Measurements from ENCODE around the gene LRCOL1.

Gene LRCOL1

GRCh38 chr12:132658149-132658894 lies 47.9 kb upstream of the LRCOL1 start:
- H3K79me2 ChIP-seq (ENCODE audit: insufficient read depth, low read length): peaks cover 13% of the 10 kb centered on the region; the same call in 1 of the 2 replicates
- DNase-seq: no peak
- no peak overlapping the region for H3K4me2 ChIP-seq (ENCODE audit: insufficient read depth, low read length)
- ATAC-seq (ENCODE audit: insufficient read depth, low read depth): no peak
- H3K27ac ChIP-seq (ENCODE audit: low read length): no peak overlapping the region
- no peak for TF ChIP-seq CTCF (IDR thresholded peaks at IDR 0.05; ENCODE audit: borderline replicate concordance, extremely low read depth, low read length, poor library complexity, severe bottlenecking)
- no peak for TF ChIP-seq EZH2 (IDR thresholded peaks at IDR 0.05; ENCODE audit: borderline replicate concordance, low read depth, low read length, severe bottlenecking)
- no peaks in the 10 kb centered on the region for H3K9me3 ChIP-seq (ENCODE audit: insufficient read depth, low read length, severe bottlenecking)
- H3K4me3 ChIP-seq (ENCODE audit: low read depth in 1 of 2, low read length in 2 of 2): no peak overlapping the region
- H2AFZ ChIP-seq (ENCODE audit: low read depth, low read length): no peak overlapping the region
- no peak overlapping the region for H3K9ac ChIP-seq (ENCODE audit: low read depth, low read length)
- H3K27me3 ChIP-seq (ENCODE audit: insufficient read depth, low read length, poor library complexity): no peaks in the 10 kb centered on the region
- H3K4me1 ChIP-seq (ENCODE audit: insufficient read depth, low read length): peaks cover 15% of the 10 kb centered on the region
- H4K20me1 ChIP-seq (ENCODE audit: insufficient read depth, low read length): peaks cover 25% of the 10 kb centered on the region
- peaks cover 100% of the 10 kb centered on the region for H3K36me3 ChIP-seq (ENCODE audit: insufficient read depth, low read length)

- TF ChIP-seq CTCF (IDR thresholded peaks at IDR 0.05; ENCODE audit: borderline replicate concordance, extremely low read depth, low read length, poor library complexity, severe bottlenecking) (peak; percentile 3), EZH2 (IDR thresholded peaks at IDR 0.05; ENCODE audit: borderline replicate concordance, low read depth, low read length, severe bottlenecking) (no peak)
- H3K27me3 ChIP-seq (ENCODE audit: insufficient read depth, low read length, poor library complexity): no peaks in the 10 kb centered on the region
- H3K27ac ChIP-seq (ENCODE audit: low read length): no peak overlapping the region
- peaks cover 9% of the 10 kb centered on the region; the same call in 1 of the 2 replicates for H3K79me2 ChIP-seq (ENCODE audit: insufficient read depth, low read length)
- DNase-seq (no peak), ATAC-seq (ENCODE audit: insufficient read depth, low read depth) (no peak)
- no peak overlapping the region for H3K4me2 ChIP-seq (ENCODE audit: insufficient read depth, low read length)
- peaks cover 4% of the 10 kb centered on the region; the same call in 1 of the 2 replicates for H3K4me1 ChIP-seq (ENCODE audit: insufficient read depth, low read length)
- peaks cover 20% of the 10 kb centered on the region; the same call in 1 of the 2 replicates for H4K20me1 ChIP-seq (ENCODE audit: insufficient read depth, low read length)
- H3K36me3 ChIP-seq (ENCODE audit: insufficient read depth, low read length): peaks cover 100% of the 10 kb centered on the region
- no peak overlapping the region for H3K9ac ChIP-seq (ENCODE audit: low read depth, low read length)
- H3K9me3 ChIP-seq (ENCODE audit: insufficient read depth, low read length, severe bottlenecking): no peaks in the 10 kb centered on the region
- H3K4me3 ChIP-seq (ENCODE audit: low read depth in 1 of 2, low read length in 2 of 2): no peak overlapping the region
- H2AFZ ChIP-seq (ENCODE audit: low read depth, low read length): no peak overlapping the region
These were observed 46.8 kb upstream of the LRCOL1 start for GRCh38 chr12:132657004-132657727.

GRCh38 chr12:132653567-132654290 lies 43.3 kb upstream of the LRCOL1 start:
- ATAC-seq (ENCODE audit: insufficient read depth, low read depth) (no peak), DNase-seq (no peak)
- Histone ChIP-seq H3K27ac (ENCODE audit: low read length) (no peak overlapping the region), H2AFZ (ENCODE audit: low read depth, low read length) (no peak overlapping the region), H3K79me2 (ENCODE audit: insufficient read depth, low read length) (no peaks in the 10 kb centered on the region; the same call in 1 of the 2 replicates), H3K9ac (ENCODE audit: low read depth, low read length) (no peak overlapping the region), H4K20me1 (ENCODE audit: insufficient read depth, low read length) (peaks cover 23% of the 10 kb centered on the region), H3K4me3 (ENCODE audit: low read depth in 1 of 2, low read length in 2 of 2) (no peak overlapping the region), H3K27me3 (ENCODE audit: insufficient read depth, low read length, poor library complexity) (no peaks in the 10 kb centered on the region), H3K4me2 (ENCODE audit: insufficient read depth, low read length) (no peak overlapping the region), H3K9me3 (ENCODE audit: insufficient read depth, low read length, severe bottlenecking) (no peaks in the 10 kb centered on the region), H3K4me1 (ENCODE audit: insufficient read depth, low read length) (no peaks in the 10 kb centered on the region), H3K36me3 (ENCODE audit: insufficient read depth, low read length) (peaks cover 99% of the 10 kb centered on the region)
- TF ChIP-seq CTCF (IDR thresholded peaks at IDR 0.05; ENCODE audit: borderline replicate concordance, extremely low read depth, low read length, poor library complexity, severe bottlenecking): no peak
- TF ChIP-seq EZH2 (IDR thresholded peaks at IDR 0.05; ENCODE audit: borderline replicate concordance, low read depth, low read length, severe bottlenecking): no peak

Data from DND-41 (cell line).